NCI-H748 (cell line): ENCODE data around the gene LIPE.
A peak's percentile ranks its signal among the peaks of the same experiment; 100 is the strongest.
"Not testable (repeated sequence)": the region's sequence is repeated elsewhere in the genome, so short reads cannot be mapped to it uniquely, and the experiment has no call there.

Source experiments
- DNase-seq: peaks from one replicate; lab custom pipeline; 2025; ENCODE audit not compliant: unreplicated experiment; lab: John Stamatoyannopoulos, UW

LIPE gene

GRCh38 chr19:42427313-42427712, at the start of gene LIPE:
Gene LIPE, minus strand, starts transcription at chr19:42427388. Its CDS starts 239 bp downstream, at chr19:42427149.
- DNase-seq: no peak

- DNase-seq: no peak
Measured at GRCh38 chr19:42475366-42475765, 48.2 kb upstream of the LIPE start.

GRCh38 chr19:42474743-42475142, 47.6 kb upstream of the LIPE start:
- no peak for DNase-seq

DNA sequence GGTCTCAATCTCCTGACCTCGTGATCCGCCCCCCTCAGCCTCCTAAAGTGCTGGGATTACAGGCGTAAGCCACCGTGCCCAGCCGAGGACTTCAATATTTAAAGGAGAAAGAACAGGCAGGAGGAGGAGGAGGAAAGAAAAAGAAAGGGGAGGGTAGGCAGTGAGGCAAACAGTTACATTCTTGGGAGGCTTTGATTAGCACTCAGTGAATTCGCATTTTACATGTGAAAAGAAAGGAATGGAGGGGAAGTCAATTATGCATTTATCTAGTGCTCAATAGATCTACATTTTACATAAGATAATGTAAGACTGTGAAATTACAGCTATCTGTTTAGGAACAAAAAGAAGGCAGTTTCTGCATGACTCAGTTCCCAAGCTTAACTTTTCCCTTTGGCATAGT, 46.5 kb upstream of the LIPE start:
- no peak for DNase-seq

GRCh38 chr19:42472402-42473147, 45.4 kb upstream of the LIPE start:
- no peak for DNase-seq

GRCh38 chr19:42471554-42472249, 44.5 kb upstream of the LIPE start:
- DNase-seq: no peak

DNA sequence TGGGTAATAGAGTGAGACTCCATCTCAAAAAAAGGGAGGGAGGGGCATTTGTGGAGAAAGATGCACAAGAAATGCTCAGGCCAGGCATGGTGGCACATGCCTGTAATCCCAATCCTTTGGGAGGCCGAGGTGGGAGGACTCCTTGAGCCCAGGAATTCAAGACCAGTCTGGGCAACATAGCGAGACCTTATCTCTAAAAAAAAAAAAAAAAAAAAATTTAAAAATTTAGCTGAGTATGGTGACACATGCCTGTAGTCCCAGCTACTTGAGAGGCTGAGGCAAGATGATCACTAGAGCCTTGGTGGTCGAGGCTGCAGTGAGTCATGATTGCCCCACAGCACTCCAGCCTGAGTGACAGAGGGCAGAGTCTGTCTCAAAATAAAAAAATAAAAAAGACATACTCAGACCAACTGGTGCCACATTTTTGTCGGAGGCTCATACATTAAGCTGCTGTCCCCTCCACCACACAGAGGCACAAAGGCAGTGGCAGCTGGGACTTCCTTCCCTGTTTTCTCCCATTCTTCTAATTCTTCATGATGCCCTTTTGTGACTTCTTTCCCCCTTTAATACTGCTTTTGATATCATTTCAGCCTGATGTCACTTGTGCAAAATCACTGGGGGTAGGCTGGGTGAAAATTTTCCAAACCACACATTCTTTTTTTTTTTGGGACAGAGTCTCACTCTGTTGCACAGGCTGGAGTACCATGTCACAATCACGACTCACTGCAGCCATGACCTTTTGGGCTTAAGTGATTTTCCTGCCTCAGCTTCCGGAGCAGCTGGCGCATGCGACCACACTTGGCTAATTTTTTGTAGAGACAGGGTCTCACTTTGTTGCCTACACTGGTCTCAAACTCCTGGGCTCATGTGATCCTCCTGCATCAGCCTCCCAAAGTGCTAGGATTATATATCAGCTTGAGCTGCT, 42.4 kb upstream of the LIPE start:
- DNase-seq: no peak

DNA sequence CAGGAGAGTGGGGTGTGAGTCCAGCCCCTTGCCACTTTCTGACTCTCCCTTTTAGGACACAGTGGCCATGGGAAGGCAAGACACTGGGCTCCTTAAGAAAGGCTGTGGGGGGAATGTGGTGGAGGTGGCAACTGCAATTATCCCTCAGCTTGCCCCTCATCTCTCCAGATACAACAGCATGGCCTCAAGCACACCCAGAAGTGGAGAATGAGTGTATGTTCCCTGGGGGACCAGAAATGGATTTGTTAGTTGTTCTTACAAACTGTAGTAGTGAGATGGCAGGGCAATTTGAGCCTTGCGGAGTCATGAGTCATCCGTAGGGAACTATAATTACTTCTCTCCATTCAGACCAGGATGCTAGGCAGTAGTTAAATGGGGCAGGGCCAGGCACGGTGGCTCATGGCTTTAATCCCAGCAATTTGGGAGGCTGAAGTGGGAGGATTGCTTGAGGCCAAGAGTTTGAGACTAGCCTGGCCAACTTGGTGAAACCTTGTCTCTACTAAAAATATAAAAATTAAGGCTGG, 41.1 kb upstream of the LIPE start:
- DNase-seq: peak; percentile 41

DNA sequence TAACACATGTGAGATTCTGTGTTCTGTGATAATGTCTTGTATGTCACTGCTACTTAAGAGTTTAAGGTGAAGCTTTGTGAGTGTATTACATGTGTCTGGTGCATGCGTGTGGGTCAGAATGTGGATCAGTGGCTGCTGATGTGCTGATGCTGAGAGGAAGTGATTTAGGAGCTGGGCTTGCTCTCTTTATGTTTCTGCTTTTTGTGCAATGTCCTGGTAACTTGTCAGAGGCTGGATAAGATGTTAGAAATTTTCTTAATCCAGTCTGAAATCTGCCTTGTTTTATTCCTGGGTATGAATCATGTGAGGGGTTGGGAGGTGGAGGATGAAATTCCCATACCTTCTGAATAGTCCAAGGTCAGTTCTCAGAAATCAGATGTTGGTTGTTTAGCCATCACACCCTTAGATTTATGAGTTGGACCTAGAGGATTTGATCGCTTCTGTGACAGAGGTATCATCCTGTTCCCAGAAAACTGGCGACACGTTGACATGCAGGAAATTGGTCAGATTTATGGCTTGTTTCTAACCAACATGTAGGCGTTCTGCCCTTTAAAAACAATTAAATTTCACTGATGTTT, 40.1 kb upstream of the LIPE start:
- no peak for DNase-seq

DNA sequence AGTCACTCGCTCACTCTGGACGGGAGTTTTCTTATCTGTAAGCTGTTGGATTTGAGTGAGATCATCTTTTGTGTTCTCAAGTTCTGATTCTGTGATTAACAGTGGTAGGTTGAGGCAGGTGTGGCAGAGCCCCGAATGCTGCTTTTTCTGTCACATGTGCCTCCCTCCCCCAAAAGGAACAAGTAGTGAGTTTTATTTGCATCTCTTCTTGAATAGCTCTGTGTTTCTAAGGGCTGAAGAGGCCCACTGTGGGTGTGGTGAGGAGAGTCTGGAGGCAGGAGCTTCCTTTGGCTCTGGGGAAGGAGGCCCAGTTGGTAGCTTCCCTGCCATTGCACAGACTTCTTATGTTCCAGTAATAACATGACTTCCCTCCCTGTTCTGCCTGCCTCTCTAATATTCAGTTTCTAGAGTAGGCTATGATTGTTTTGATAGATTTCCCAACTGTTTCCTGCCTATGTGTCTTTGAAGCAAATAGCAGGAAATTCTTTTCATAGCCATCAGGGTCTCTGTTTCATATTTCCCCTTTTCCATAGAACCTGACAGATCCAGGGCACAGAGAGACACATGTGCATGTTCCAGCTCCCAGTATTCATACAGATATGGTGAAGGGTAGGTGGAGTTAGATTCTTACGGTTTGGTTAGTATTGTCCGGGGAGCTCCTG, 39.5 kb upstream of the LIPE start:
- DNase-seq: no peak

DNA sequence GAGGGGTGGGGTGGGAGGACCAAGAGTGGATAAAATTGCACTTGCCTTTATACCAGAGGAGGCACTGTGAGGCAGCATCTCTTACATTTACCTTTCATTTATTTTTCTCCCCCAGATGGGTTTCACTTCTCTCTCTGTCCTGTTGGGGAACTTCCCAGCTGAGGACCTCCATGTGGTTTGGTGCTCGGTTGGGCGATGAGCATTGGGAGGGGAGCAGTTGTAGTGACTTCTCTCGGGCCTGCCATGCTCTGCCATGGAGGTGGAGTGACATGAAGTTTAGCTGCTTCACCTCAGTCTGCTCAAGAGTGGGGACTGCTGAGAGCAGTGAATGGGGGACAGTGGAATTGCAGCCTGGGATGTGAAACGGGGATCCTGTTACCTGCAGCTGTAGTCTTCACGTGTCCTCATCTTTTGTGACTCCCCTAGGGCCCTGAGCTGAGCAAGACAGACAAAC, 38.7 kb upstream of the LIPE start:
- DNase-seq: no peak

DNA sequence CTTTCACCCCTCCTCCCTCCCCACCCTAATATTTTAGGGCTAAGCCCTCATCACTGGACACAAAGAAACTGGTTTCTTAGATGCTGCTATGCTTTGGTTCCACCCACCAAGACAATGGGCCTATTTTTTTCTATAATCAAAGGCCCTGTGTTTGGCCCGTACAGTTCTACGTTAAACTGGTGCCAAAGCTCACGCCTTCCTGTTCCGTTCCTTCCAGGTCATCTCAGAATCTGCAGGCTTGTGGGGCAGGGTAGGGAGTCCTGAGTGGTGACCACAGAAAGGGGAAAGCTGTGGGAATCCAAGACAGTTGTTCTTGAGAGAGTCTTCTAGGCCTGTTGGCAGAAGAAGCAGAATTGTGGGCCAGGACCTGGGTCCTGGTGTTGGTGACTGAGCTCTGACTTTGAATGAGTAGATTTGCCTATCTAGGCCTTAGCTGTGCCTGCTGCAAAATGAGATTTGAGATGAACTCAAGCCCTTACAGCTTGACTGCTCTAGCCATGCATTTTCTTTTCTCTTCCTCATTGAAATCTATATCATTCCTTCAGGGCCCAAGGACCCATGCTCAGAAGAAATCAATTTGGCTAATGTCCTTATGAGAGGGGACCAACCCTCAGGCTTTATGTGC, 34.6 kb upstream of the LIPE start:
- DNase-seq: no peak

DNA sequence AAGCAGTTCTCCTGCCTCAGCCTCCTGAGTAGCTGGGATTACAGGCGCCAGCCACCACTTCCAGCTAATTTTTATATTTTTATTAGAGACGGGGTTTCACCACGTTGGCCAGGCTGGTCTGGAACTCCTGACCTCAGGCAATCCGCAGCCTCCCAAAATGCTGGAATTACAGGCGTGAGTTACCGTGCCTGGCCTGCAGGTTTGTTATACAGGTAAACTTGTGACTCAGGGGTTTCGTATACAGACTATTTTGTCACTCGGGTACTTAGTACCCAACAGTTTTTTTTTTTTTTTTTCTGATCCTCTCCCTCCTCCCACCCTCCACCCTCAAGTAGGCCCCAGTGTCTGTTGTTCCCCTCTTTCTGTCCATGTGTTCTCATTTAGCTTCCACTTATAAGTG, 34.0 kb upstream of the LIPE start:
- DNase-seq: not testable (repeated sequence)

- DNase-seq: no peak
Measured at GRCh38 chr19:42459926-42460325, 32.7 kb upstream of the LIPE start.

GRCh38 chr19:42455621-42456081, 28.5 kb upstream of the LIPE start:
- DNase-seq: no peak

- no peak for DNase-seq
Measured at GRCh38 chr19:42455086-42455485, 27.9 kb upstream of the LIPE start.

DNA sequence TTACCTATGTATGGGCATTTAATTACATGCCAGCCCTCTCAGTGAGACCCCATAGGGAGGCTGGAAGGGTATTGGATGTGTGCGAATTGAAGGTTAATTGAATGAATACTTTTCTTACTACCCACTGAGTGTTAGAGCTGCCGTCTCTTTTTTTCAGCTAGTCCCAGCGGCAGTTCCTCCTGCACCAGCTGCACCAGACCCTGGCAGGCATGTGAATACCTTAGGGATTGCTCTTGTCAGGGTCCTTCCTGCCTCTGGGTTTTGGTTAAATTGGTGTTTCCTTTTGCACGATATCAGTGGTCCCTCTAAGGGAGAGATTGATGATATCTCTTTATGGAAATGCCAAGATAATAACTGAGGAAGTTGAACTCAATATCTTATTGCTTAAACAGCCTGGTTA, 25.4 kb upstream of the LIPE start:
- no peak for DNase-seq

GRCh38 chr19:42450314-42450934, 23.2 kb upstream of the LIPE start:
- peak; percentile 75 for DNase-seq

- DNase-seq: not testable (repeated sequence)
Measured at GRCh38 chr19:42448306-42448705, 21.1 kb upstream of the LIPE start.
